H1 (cell line): ENCODE data around the gene INO80. TPM values are rescaled to one million over a fixed set of nuclear protein-coding genes. Genes with fewer than 3 reads are reported as not detected.

Experiments
- BACH1 ChIP-seq: IDR thresholded peaks from 2 replicates; pipeline ENCODE4 v1.6.1; 2012; ENCODE audit warnings: low read length, improper control_type of control experiment
- BCL11A ChIP-seq, 2 experiments: IDR thresholded peaks; one replicate each; pipeline ENCODE4 v1.6.1; 2011; ENCODE audit warnings: low read depth in 2 of 2, low read length in 2 of 2, mild to moderate bottlenecking in 2 of 2
- RFX5 ChIP-seq: IDR thresholded peaks from 2 replicates; pipeline ENCODE4 v1.6.1; 2011; ENCODE audit warnings: low read depth, low read length, improper control_type of control experiment, borderline replicate concordance
- SIX5 ChIP-seq: IDR thresholded peaks from 2 replicates; pipeline ENCODE4 v1.6.1; 2011; ENCODE audit warnings: mild to moderate bottlenecking, low read depth, low read length
- SP1 ChIP-seq: IDR thresholded peaks from 2 replicates; pipeline ENCODE4 v1.6.1; 2011; ENCODE audit warnings: low read depth, low read length
- SP4 ChIP-seq: IDR thresholded peaks from 2 replicates; pipeline ENCODE4 v1.6.1; 2012; ENCODE audit warnings: low read length, inconsistent platforms
- SRF ChIP-seq: IDR thresholded peaks from 2 replicates; pipeline ENCODE4 v1.6.1; 2011; ENCODE audit warnings: mild to moderate bottlenecking, low read depth, low read length, moderate library complexity
- SUZ12 ChIP-seq: fragments of 200-600 bp; sonication (generic); IDR thresholded peaks from 2 replicates; pipeline ENCODE4 v1.6.1; 2012; ENCODE audit warnings: mild to moderate bottlenecking, inconsistent platforms, low read length, moderate library complexity, mixed read lengths
- TBP ChIP-seq: IDR thresholded peaks from 2 replicates; pipeline ENCODE4 v1.6.1; 2011; ENCODE audit warnings: low read depth, low read length, improper control_type of control experiment
- polyA plus RNA-seq, 7 experiments: library from polyadenylated mRNA; depleted of rRNA in 3 of 7; stranded (reverse) in 5 of 7; unstranded in 2 of 7; fragments of >200 nt in 5 of 7; fragments of 200-250 nt in 2 of 7; gene quantifications; 1 replicate in 5 of 7; 2 replicates in 1 of 7; 4 replicates in 1 of 7; pipeline versions ENCODE4 v1.2.1 to v1.2.3, GENCODE V29; 2011 to 2013; ENCODE audit warnings: missing spikeins in 2 of 7, mixed read lengths in 2 of 7
- total RNA-seq: library from RNA; stranded (reverse); fragmentation: NEBNext Ultra II Directional; extraction: Animal tissue kit (Norgen Biotek cat#: 25700); gene quantifications from 2 replicates; pipeline ENCODE4 v1.2.1, GENCODE V29; 2021

Gene INO80
- total and polyA plus RNA-seq, 2 of the 8 experiments (the other 6 are each of a cell fraction or from before 2014, with no cell fraction given), result 4.3 to 24.5 TPM

GRCh38 chr15:41010345-41010744 is 105.7 kb downstream of the INO80 start (continued):
- TF ChIP-seq SUZ12 (no peak), BCL11A (IDR thresholded peaks at IDR 0.05; ENCODE audit: low read depth in 2 of 2, low read length in 2 of 2) (no peak), SP4 (no peak), SIX5 (no peak), RFX5 (no peak), TBP (no peak), SRF (no peak), SP1 (no peak), BACH1 (no peak)
- TF ChIP-seq, all 59 proteins: peak for 0
